Dermis microvascular lymphatic vessel endothelial cell (primary cell): ENCODE measurements around the gene CTDSPL. TPM values are rescaled to one million over a fixed set of nuclear protein-coding genes. Genes with fewer than 3 reads are reported as not detected.
A peak's percentile ranks its signal among the peaks of the same experiment; 100 is the strongest.
"Not testable (repeated sequence)": the region's sequence is repeated elsewhere in the genome, so short reads cannot be mapped to it uniquely, and the experiment has no call there.

Experiments
- DNase-seq, 2 donors: peaks; one replicate each; pipeline versions ENCODE4 v3.0.0 to v3.0.0-alpha.2; 2010; ENCODE audit warnings: low read depth in 2 of 2
- total RNA-seq: library from RNA; depleted of rRNA; stranded (reverse); fragments of >200 nt; gene quantifications from 2 replicates; pipeline ENCODE4 v1.2.1, GENCODE V29; 2014

Gene CTDSPL
- total RNA-seq, 1 donor from 2014 or later = 102 TPM

DNA sequence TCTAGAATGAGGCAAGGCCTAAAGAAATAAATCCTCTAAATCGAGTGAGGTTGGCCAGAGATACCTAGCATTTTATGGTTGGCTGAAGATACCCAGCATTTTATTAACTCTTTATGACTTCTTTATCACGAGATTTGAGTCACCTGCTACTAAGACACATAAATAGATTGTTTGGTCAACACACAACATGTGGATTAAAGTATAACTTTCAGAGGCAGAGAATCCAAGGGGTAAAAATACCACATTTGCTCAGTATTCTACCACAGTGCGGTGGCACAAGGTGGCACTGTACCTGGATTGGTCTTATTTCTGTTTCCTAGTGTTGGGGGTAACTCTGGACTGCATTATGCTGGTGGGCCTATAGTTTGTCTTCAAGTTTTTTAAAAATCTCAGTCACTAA lies 102.0 kb downstream of the CTDSPL start:
- DNase-seq = no peak

DNA sequence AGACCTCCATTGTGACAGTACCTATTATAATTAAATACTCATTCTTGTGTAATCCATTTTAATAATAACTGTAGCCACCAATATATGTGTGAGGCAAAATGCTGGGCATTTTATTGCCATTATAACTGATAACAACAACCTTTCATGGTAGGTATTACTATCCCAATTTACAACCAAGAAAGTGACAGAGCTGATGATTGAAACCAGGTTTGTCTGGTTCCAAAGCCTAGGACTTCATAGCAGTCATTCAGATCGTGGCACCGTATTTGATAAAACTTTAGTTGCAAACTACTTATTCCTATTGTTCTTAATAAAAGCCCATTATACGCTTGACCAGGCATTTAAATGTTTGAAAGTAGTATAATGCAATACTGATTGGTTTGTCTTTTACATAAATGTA lies 102.5 kb downstream of the CTDSPL start:
- DNase-seq = no peak

DNA sequence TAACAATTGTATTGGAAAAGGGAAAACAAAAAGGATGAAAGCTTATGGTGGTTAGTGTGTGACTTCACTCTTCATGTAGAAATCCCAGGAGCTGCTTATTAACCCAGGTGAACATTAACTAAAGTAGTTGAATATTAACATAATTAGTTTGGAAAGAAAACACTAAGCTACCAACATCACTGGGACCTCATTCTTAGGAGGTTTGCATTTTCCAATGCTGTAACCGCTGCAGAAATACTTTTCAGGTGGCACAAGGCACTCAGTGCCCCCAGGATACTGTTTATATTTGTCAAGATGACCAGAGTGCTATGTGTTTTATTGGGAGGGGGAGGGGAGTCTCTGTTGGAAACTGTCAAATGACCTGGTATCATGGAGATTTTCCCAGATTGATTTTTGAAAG lies 103.0 kb downstream of the CTDSPL start:
- DNase-seq = no peak

DNA sequence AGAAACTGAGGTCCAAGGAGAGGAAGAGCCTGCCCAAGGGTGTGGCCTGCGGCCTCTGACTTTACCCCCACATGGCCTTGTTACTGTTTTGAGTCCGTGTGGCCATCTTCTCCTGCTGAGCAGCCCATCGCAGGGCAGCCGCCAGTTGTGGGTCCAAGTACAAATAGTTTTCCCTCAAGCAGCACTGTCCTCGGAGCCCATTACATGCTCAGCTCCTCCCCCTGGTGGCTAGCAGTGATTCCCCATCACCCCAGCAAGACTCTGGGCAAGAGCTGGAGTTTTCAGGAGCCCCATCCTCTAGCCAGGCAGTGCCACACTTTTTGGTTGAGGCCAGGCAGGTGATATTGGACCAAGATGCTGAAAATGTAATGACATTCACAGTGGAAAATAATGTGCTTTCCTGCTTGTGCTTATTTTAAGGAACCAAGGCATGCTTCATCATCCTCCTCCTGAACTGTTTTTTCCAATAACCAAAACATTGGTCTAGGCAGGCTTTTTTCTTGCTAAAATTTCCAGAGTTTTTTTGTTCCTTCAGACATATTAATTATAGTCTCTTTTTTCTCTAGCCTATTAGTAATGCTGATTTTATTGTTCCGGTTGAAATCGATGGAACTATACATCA lies 105.7 kb downstream of the CTDSPL start:
- DNase-seq = peak; percentile 43 to 73

DNA sequence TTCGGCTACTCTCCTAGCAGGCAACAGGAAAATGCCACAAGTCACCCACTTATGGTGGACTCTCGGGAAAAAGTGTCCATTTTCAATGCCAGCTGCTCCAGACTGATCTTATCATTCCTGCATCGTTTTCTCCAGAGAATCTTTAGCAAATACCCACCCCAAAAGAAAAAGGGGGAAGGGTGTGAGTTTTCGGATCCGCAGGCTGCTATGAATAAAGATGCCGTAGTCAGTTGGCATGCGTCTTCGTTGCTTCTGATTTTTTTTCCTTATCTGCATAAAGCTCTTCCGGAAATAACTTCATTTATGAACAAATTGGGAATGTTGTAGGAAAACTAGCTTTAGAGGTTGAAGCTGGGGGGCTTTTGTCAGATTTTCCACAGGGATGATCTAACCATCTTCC lies 106.5 kb downstream of the CTDSPL start:
- no peak for DNase-seq

DNA sequence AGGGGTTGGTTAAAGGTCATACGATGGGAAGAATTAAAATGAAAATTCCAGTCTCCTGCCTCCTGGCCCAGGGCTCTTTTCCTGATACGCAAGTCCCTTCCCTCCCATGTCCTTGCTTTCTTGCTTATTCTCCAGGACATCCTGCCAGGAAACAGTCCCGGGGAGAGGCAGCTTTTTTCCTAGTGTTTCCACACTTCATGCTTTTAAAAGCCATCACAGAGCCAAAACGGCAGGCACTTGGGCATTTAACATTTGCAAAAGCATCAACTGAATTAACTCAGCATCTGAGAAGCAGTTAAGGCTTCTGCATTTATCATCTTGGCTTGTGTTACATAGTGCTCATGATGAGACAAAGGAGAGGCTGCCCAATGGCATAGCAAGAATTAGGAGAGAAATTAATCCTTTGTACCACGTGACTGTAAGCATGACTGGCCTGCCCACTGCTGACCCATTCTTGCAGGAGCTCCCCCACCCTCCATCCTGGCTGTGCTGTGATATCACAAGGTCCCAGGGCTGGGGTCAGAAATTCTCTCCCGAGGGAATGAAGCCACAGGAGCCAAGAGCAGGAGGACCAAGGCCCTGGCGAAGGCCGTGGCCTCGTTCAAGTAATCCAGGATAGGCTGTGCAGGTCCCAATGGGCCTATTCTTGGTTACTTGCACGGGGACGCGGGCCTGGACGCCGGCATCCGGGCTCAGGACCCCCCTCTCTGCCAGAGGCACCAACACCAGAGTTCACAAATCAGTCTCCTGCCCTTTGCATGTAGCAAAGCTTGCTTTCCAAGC lies 107.3 kb downstream of the CTDSPL start:
- DNase-seq = no peak

DNA sequence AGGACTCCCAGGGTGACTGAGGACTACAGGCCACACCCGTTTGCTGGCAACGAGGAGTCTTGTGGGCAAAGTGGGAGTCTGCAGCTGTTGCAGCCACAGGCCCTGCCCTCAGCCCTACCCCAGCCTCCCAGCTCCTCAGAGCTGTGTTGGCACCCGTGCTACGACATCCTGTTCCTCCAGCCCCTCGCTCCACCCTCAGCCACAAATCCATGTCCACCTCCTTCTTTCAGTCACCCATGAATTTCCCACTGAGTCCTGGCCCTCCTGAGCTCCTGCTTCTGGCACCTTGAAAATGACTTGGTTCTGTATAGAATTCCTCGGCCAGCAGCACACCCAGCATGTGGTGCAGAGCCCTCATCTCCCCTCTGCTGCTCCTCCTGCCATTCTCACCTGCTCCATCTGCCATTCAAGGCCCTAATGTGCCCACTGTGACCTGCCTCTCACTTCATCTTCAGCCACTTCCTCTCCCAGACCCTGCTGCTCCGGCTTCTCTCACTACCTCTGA lies 108.0 kb downstream of the CTDSPL start:
- no peak for DNase-seq

DNA sequence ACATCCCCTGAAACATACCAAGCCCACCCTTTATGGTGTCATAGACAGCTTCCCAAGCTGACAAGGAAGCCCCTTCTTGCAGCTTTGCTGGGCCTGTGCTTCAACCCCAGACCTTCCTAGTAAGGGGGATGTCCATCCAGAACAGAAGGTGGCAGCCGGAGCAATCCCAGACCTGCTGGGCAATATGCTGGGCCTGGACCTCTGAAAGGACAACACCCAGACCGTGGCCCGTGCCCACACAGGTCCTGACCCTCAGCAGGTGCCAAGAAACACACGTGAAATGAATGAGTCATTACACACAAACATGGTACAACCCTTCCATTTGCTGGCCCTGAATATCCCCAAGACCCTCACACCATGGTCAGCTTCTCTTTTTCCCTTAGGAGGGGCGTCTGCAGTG lies 109.1 kb downstream of the CTDSPL start:
- DNase-seq = peak in 1 of 2 donors; percentile 26

DNA sequence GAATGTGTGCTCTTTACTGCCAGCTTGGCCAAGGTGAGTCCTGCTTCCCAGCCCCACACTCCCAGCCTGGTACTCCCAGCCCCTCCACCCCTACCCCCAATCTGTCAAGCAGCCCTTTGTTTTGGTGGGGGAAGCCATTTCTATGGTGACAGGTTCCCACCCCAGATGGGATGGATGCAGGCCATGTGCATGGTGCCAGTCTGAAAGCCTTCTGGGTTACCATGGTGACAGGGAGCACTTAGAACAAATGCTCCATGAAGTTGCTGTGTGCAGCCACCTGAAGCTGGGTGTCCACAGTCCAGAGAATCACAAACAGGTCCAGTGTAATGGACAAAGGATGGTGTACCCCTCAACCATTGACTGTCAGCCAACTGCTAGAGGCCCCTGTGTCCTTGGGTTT lies 109.8 kb downstream of the CTDSPL start:
- no peak for DNase-seq

DNA sequence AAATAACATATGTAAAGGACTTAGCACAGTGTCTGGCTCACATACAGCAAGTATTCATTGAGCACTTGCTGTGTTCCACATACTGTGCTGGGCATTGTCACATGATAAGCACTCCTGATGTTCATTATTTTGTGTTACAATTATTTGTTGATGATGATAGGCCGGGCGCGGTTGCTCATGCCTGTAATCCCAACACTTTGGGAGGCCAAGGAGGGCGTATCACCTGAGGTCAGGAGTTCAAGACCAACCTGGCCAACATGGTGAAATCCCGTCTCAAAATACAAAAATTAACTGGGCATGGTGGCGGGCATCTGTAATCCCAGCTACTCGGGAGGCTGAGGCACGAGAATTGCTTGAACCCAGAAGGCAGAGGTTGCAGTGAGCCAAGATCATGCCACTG lies 110.4 kb downstream of the CTDSPL start:
- DNase-seq = not testable (repeated sequence)

DNA sequence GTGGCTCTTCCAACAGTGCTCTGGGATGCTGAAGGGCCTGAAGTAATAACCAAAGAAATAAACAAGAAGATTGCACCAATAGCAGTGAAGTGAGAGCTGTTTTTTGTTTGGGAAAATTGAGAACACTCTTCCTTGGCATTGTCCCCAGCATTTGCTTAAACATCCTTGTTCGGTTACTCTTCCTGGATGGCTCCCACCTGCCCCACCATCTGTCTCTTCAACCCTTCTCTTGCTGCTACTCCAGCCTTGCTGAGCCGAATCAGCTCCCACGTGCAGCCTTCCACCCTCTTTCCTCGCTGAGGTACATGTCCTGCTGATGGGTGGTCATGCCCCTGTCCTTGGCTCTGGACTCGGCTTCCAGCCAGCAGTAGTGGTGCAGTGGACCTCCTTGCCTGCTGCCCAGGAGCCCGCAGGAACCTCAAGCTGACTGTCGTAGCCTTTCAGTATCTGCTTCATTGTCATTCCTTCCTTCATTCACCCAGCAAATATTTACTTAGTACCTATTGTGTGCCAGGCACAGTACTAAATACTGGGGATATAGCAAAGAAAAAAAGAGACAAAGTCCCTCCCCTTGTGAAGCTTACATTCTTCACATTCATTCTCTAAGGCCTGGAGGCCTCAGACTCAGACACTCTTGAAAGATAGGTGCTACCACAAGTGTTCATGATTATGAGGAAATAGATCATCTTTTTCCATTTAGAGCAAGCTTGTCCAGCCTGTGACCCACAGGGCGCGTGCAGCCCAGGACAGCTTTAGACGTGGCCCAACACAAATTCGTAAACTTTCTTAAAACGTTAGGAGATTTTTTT lies 111.8 kb downstream of the CTDSPL start:
- DNase-seq = no peak

DNA sequence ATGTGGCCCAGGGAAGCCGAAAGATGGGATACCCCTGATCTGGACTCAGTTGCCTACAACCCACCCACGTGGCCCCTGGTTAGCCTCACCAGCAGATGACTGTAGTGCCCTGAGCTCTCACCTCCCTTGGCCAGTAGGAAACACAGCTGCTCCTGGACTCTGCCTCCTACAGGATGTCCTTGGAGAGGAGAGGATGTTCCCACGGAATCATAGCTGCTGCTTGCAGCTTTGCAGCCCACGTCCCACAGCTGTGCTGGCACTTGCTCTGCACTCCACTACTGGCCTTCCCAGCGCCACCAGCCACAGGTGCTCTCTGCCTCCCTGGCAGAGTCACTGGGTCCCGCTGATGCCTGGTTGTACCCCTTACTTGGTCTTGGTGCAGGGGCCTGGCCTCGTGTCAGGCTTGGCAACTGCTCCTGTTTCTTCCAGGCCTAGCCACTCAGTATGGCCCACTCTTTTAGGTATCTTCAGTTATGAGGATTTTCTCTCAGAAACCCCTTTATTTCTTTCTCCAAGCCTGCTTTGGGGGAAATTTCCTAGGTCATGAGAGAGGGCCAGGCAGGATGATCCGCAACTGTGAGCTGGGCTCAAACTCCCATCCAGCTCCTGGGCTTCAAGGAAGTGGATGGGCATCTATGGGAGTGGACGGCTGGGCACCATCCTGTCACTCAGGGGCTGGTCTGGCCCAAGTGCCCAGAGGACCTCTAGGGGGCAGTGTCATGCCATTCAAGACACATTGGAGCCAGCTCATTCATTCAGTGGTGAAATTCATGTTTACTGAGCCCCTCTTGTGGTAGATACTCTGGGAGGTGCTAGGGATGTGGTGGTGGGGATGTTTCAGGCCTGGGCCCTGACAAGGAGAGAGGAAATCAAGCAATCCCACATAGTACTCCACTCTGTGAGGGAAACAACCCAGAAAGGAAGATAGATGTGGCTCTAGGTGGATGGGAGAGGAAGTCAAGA lies 112.7 kb downstream of the CTDSPL start:
- peak; percentile 56 to 77 for DNase-seq

DNA sequence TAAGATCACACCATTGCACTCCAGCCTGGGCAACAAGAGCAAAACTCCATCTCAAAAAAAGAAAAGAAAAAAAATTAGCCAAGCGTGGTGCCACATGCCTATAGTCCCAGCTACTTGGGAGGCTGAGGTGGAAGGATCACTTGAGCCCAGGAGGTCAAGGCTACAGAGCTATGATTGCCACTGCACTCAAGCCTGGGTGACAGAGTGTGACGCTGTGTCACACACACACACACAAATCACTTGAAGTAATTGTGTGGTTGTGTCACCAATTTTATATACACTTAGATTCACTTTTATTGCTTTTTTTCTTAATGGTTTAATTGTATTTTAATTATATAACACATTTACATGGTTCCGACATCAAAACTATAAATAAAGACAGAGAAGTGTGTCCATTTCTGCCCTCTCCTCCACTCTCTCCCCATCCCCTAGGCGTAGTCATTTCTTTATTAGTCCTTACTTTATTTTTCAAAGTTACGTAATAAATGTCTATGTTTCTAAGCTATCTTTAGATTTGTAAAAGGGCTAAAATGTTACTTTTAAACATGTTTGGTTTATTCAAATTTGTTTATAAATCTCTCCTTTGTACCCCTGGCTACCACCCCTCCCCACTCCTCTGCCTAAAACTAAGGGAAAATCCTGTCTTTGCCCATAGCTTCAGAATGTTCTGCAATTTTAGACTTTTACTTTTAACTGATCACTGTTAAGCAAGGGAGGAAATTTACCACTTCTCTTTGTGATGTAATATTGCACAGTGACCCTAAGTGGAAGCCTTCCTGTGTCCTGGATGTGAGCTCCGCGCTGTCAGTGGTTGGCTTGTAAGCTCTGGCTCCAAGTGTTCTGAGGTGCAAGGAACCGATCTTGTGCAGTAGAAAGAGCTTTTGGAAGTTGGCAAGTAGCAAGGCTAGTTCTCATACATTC lies 118.1 kb downstream of the CTDSPL start:
- DNase-seq = no peak

DNA sequence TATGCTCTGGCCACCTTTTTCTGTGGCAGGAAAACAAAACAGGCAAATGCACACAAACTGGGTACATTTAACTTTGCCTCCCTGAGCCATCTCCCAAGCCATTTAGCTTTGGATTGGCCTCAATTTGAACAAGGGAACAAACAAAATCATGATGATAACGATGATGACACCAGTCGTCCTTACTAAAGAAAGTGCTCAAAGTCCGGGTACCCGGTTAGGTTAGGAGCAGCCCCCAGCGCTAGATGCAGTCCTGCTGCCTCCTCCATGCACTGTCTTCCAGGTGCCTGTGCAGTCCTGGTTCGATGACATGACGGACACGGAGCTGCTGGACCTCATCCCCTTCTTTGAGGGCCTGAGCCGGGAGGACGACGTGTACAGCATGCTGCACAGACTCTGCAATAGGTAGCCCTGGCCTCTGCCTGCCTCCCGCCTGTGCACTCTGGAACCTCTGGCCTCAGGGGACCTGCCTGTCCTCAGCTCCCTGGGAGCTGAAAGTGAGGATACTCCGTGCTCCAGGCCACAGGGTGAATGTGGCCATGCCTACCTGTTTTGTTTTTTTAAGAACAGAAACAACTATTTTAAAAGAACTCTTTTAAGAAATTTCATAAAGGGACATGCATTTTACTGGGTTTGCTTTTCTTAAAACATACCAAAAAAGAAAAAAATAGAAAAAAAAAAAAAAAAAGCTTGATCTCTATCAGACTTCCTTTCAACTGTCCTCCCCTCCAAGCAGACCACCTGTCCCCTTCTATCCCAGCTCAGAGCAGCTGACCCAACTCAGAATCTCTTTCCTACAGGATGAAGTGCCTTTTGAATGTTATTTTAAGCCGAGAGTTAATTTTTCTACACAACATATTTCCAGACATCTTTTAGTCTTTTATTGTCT lies 119.0 kb downstream of the CTDSPL start:
- DNase-seq = no peak

DNA sequence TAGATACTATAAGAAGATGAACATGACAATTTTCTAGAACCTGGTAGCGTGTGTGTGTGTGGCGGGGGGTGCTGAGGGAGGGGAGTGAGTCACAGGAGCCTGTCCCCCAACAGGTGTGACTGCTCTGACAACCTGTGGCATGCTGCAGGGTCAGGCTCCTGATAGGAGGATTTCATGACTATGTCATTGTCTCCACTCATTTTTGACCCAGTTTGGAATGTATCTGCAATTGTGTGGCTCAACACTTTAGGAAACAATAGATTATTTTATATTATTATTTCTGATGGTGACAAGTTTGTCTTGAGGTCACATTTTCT lies 119.6 kb downstream of the CTDSPL start:
- DNase-seq = no peak

DNA sequence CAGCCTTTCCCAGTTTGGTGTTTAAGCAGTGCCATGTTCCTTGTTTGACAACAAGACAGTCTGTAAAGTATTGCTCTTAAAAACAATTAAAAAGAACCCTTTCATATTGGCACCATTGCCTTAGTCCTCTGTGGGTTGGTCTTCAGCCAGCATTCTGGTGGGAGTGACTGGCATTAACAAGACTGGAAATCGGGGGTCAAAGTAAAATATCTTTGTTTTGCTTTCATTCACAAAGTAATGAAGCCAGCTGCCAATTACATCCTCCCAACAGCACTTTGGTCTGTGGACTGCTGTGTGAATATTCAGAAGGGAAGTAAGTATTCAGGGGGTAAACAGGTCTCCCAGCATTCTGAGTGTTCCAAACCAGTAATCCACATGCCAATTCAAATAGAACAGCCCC lies 120.7 kb downstream of the CTDSPL start:
- peak; percentile 9 to 43 for DNase-seq

DNA sequence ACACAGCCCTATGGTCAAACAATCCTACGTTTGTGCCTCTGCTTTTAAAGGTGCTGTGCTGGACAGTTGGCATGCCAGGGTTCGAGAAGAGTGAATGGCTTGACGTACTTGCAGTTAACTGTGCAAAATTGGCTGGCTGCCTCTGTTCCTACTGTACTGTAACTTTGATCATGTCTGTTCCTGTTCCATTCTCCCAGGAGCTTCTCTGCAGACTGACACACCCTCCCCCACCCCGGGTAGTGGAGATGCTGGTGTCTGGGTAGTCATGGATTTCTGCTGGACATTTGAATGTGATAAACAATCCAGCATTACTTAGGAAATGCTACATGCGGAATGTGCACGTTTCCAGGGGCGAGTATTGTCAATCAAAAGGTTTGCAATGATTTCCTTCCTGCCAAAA lies 122.4 kb downstream of the CTDSPL start:
- DNase-seq = no peak

DNA sequence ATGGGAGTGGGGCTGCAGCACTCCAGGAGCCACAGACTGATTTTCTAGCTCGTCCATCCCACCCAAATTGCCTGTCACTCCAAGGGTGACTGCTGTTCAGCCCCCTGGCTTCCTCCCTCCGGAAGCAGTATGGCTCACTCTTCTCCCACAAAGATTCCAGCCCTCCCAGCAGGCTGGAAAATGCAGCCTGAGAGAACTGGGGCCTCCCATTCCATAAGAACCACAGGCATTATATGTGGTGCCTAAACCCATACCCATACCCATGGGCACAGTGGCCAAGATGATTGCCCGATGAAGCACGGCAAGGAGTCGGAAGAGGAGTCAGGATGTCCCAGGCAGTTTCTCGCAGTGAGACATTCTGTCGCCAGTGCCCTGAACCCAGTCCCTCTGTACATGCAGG lies 122.9 kb downstream of the CTDSPL start:
- DNase-seq = no peak

DNA sequence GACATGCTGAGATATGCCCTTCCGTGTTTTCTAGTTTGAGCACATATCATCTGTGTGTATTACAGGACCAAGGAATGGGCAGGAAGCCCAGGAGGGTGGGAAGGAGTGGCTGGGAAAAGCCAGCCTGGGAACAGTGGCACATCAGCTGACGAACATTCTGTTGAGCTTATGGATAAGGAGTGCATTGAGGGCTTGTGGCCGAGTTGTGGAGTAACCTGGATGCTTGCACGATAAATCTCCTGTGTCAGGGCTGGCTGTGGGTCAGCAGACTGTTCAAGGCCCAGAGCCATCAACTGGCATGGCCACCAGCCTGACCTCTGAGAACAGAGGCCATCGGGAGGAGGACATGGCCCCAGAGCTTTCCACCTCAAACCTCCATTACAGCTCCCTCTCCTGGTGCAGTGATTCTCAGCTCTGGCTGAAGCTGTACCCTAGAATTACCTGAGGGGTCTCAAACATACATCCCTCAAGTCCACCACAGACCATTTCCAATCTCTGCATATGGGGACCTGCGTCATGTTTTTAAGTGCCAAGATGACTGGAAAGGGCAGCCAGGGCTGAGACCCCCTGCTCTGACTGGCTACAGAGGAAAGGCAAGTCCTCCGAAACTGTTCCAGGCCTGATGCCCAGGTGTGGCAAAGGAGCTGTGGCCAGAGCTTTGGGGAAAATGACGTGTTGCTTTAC lies 124.1 kb downstream of the CTDSPL start:
- no peak for DNase-seq
